DND-41 (cell line): ENCODE measurements around the gene SPATS2.

Source experiments
- EZH2 ChIP-seq: IDR thresholded peaks from 3 replicates; pipeline ENCODE4 v1.6.1; 2012; ENCODE audit warnings: borderline replicate concordance, low read depth, mild to moderate bottlenecking, moderate library complexity, low read length, inconsistent platforms; ENCODE audit not compliant: severe bottlenecking
- TF ChIP-seq, protein P1 (sequence below): IDR thresholded peaks from 2 replicates; pipeline ENCODE4 v1.5.1; 2012; ENCODE audit warnings: borderline replicate concordance, low read length, moderate library complexity, mild to moderate bottlenecking; ENCODE audit not compliant: poor library complexity, severe bottlenecking; ENCODE audit errors: extremely low read depth

DNA sequence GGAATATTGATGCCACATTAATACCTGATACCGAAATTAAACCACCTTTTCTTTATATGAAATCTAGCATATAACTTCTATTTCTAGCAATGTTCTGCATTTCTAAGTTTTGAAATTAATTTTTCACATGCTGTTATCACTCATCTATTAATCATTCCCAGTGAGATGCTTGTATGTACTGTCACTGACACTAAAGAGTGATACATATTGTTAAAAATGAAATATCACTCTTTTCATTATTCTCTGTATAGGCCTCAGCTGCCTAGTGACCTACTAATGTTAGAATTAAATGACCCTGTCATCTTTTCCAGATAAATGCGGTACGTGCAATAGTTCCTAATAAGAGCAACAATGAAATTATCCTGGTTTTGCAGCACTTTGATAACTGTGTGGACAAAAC is 121.9 kb downstream of the SPATS2 start:
- TF ChIP-seq, protein P1, sequence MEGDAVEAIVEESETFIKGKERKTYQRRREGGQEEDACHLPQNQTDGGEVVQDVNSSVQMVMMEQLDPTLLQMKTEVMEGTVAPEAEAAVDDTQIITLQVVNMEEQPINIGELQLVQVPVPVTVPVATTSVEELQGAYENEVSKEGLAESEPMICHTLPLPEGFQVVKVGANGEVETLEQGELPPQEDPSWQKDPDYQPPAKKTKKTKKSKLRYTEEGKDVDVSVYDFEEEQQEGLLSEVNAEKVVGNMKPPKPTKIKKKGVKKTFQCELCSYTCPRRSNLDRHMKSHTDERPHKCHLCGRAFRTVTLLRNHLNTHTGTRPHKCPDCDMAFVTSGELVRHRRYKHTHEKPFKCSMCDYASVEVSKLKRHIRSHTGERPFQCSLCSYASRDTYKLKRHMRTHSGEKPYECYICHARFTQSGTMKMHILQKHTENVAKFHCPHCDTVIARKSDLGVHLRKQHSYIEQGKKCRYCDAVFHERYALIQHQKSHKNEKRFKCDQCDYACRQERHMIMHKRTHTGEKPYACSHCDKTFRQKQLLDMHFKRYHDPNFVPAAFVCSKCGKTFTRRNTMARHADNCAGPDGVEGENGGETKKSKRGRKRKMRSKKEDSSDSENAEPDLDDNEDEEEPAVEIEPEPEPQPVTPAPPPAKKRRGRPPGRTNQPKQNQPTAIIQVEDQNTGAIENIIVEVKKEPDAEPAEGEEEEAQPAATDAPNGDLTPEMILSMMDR, result no peak
- no peak for TF ChIP-seq EZH2
